H7 (cell line): ENCODE data around the gene EN2. TPM values are rescaled to one million over a fixed set of nuclear protein-coding genes. Genes with fewer than 3 reads are reported as not detected.
A peak's percentile ranks its signal among the peaks of the same experiment; 100 is the strongest.
"Not testable (repeated sequence)": the region's sequence is repeated elsewhere in the genome, so short reads cannot be mapped to it uniquely, and the experiment has no call there.

Experiments used
- DNase-seq: peaks from one replicate; pipeline ENCODE4 v3.0.0; 2012
- H3K27me3 ChIP-seq: 2 replicates; pipeline ENCODE4 v1.6.0; 2011; ENCODE audit warnings: mild to moderate bottlenecking, low read length; ENCODE audit not compliant: control insufficient read depth, insufficient read depth
- H3K36me3 ChIP-seq: replicated peaks from 2 replicates; pipeline ENCODE4 v1.5.1; 2011; ENCODE audit warnings: low read length; ENCODE audit not compliant: control insufficient read depth, insufficient read depth
- H3K4me3 ChIP-seq: 2 replicates; pipeline ENCODE4 v1.5.1; 2011; ENCODE audit warnings: low read depth, mild to moderate bottlenecking, control low read depth, low read length, moderate library complexity; ENCODE audit not compliant: insufficient read depth
- total RNA-seq: library from RNA; depleted of rRNA; stranded (reverse); fragments of >200 nt; shearing (Covaris generic); gene quantifications from 2 replicates; pipeline ENCODE4 v1.2.3, GENCODE V29; 2014

EN2 gene
- total RNA-seq, 1 experiment from 2014 or later: not detected

GRCh38 chr7:155437836-155438235, 20.1 kb upstream of the EN2 start:
- DNase-seq: no peak
- no peaks in the 10 kb centered on the region for H3K36me3 ChIP-seq
- H3K27me3 ChIP-seq: peaks cover 4% of the 10 kb centered on the region
- H3K4me3 ChIP-seq: no peak overlapping the region

- H3K4me3 ChIP-seq: no peak overlapping the region
- no peaks in the 10 kb centered on the region for H3K36me3 ChIP-seq
- H3K27me3 ChIP-seq: peaks cover 9% of the 10 kb centered on the region
- peak; percentile 41 for DNase-seq
These were observed 19.2 kb upstream of the EN2 start for GRCh38 chr7:155438777-155439176.

GRCh38 chr7:155439311-155440017, 18.5 kb upstream of the EN2 start:
- Histone ChIP-seq H3K27me3 (peaks cover 9% of the 10 kb centered on the region), H3K4me3 (no peak overlapping the region), H3K36me3 (no peaks in the 10 kb centered on the region)
- DNase-seq: peak; percentile 45

GRCh38 chr7:155440018-155440410, 17.9 kb upstream of the EN2 start:
- peaks cover 10% of the 10 kb centered on the region for H3K27me3 ChIP-seq

GRCh38 chr7:155441856-155442255, 16.1 kb upstream of the EN2 start:
- Histone ChIP-seq H3K4me3 (no peak overlapping the region), H3K36me3 (no peaks in the 10 kb centered on the region), H3K27me3 (peaks cover 22% of the 10 kb centered on the region)
- DNase-seq: no peak

More at GRCh38 chr7:155440018-155440410, 17.9 kb upstream of the EN2 start:
- no peak for DNase-seq
- Histone ChIP-seq H3K36me3 (no peaks in the 10 kb centered on the region), H3K4me3 (no peak overlapping the region)

- Histone ChIP-seq H3K27me3 (peaks cover 50% of the 10 kb centered on the region), H3K36me3 (no peaks in the 10 kb centered on the region), H3K4me3 (no peak overlapping the region)
- DNase-seq: no peak
These were observed 13.2 kb upstream of the EN2 start for GRCh38 chr7:155444746-155445145.

GRCh38 chr7:155445606-155446005, 12.3 kb upstream of the EN2 start:
- not testable (repeated sequence) for H3K4me3 ChIP-seq, DNase-seq, H3K36me3 ChIP-seq
- peaks cover 59% of the 10 kb centered on the region for H3K27me3 ChIP-seq

GRCh38 chr7:155447603-155448002, 10.3 kb upstream of the EN2 start:
- DNase-seq: no peak
- no peak overlapping the region for H3K4me3 ChIP-seq
- H3K27me3 ChIP-seq: peaks cover 78% of the 10 kb centered on the region
- H3K36me3 ChIP-seq: no peaks in the 10 kb centered on the region

- peak overlapping the region; percentile 26 for H3K4me3 ChIP-seq
- peak; percentile 88 for DNase-seq
- no peaks in the 10 kb centered on the region for H3K36me3 ChIP-seq
- H3K27me3 ChIP-seq: peaks cover 82% of the 10 kb centered on the region
These were observed 9.3 kb upstream of the EN2 start for GRCh38 chr7:155448632-155449007.

- H3K4me3 ChIP-seq: peak overlapping the region; percentile 26
- H3K36me3 ChIP-seq: no peaks in the 10 kb centered on the region
- DNase-seq: peak; percentile 88
- peaks cover 88% of the 10 kb centered on the region for H3K27me3 ChIP-seq
These were observed 8.7 kb upstream of the EN2 start for GRCh38 chr7:155449008-155449868.

- Histone ChIP-seq H3K27me3 (peaks cover 95% of the 10 kb centered on the region), H3K4me3 (peak overlapping the region; percentile 26), H3K36me3 (no peaks in the 10 kb centered on the region)
- peak; percentile 82 for DNase-seq
These were observed 7.9 kb upstream of the EN2 start for GRCh38 chr7:155449869-155450557.

GRCh38 chr7:155450558-155450969, 7.4 kb upstream of the EN2 start:
- Histone ChIP-seq H3K27me3 (peaks cover 98% of the 10 kb centered on the region), H3K4me3 (no peak overlapping the region), H3K36me3 (no peaks in the 10 kb centered on the region)
- no peak for DNase-seq

- H3K27me3 ChIP-seq: peaks cover 98% of the 10 kb centered on the region
- no peak overlapping the region for H3K4me3 ChIP-seq
- peak; percentile 69 for DNase-seq
- no peaks in the 10 kb centered on the region for H3K36me3 ChIP-seq
These were observed 6.7 kb upstream of the EN2 start for GRCh38 chr7:155450970-155451801.

- H3K36me3 ChIP-seq: no peaks in the 10 kb centered on the region
- H3K4me3 ChIP-seq: no peak overlapping the region
- DNase-seq: no peak
- peaks cover 100% of the 10 kb centered on the region for H3K27me3 ChIP-seq
These were observed 6.1 kb upstream of the EN2 start for GRCh38 chr7:155451840-155452239.
